ENCODE measurements around the gene ANKRD22.
"Not testable (repeated sequence)": the region's sequence is repeated elsewhere in the genome, so short reads cannot be mapped to it uniquely, and the experiment has no call there.

ANKRD22 gene

DNA sequence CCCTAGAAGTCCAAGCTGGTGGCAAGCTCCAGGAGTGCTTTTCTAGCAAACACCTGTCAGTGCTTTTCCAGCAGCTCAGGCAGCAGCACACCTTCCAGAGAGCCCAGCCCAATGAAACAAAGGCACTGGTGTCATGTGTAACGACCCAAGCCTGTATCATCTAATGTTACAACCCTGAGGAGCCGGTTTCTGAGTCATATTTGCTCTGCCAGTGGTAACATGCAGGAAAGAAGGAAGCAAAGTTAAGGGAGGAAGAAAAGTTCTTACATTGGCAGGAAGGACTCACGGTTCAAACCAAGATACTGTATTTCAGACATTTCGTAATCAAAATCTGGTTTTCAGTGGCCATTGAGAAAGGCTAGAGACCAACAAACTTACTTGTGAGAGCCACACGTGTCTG lies at the start of gene ANKRD22:
Gene ANKRD22 (minus strand): TSS at position 139 of the 400 bp plus-strand sequence. CDS start 237 bp downstream, outside the sequence.
- DNase-seq: no peak

DNA sequence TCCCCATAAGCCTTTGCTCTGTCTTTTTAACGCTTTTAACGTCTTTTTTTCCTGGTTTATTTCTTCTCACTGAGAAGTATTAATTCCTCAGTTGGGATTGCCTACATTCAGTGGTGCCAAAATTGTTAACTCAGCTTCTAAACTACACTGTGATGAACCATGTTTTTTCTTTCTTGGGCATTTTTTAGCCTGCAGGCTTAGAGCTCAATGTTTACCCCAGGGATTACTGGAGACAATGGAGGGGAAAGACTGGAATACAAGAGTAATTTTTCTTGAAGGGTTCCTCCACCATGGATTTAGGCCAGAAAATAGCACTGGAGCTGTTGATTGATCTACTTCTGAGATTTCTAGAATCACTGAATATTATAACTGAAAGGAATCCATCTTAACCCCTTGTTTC lies 48.2 kb upstream of the ANKRD22 start:
- DNase-seq: no peak

GRCh38 chr10:88898727-88899126 lies 47.1 kb upstream of the ANKRD22 start:
- no peak for DNase-seq

DNA sequence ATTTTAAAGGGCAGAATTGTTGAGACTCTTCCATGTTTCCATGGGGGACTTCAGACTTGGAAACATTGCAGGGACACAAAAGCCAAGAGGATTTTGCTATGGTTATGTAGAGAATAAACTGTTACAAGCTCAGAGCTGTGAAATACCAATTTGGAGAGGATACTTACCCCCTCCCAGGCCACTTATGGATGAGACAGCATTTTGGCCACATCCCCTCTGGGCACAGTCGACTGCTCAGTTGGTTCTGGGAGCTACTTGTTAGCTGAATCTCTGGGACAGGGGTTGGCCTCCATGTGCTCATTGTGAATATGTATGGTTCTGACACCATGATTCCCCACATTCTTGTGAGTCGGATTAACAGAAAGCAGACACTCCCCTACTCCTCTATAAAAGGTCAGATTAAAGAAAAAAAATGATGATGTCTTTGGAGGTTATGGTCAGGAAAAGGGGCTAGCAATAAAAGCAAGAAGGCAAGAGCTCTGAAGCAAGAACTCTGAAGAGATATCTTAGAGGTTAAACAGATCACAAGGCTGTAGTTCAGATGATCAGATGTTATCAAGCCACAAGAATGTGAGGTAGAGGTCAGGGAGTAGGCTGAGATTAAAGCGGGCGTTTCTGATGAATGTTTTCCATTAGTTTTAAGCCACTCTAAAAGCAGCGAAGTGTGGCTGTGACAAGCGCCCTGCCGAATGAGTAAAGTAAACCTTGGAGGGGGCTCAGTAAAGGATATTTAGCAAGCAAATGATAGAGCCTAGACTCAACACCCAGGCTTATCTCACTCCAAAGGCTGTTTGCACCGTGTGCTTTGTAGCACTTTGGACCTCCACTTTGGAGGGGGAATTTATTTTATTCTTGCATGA lies 45.6 kb upstream of the ANKRD22 start:
- peak; percentile 49 for DNase-seq

DNA sequence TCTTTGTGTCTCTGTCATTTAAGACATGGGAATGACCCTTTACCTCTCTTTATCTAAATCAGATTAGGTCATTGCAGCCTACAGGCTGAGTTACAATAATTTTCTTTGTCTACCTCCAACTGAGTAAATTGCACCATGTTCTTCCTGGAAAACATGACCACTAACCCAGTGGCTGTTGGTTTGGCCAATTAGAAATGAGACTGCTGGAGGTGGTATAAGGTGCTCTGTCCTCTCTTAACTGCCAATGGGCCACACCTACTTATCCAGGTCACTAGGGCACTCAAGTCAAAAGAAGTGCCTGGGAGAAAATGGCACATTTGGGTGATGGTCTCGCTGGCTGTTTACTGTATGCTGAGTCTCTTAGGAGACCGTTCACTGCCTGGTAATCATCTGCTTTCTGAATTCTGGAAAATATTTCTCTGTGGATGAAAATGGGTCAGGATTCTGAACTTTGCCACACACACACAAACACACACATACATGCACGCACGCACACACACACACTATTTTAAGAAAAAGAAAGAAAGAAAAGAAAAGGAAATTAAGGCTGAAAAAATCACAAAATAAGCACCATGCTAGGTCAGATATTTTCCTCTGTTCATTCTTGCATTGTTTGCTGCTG lies 44.8 kb upstream of the ANKRD22 start:
- no peak for DNase-seq

- no peak for DNase-seq
Observed at GRCh38 chr10:88895250-88895649, 43.6 kb upstream of the ANKRD22 start.

GRCh38 chr10:88893611-88894010 lies 42.0 kb upstream of the ANKRD22 start:
- DNase-seq: no peak

GRCh38 chr10:88892222-88892967 lies 40.8 kb upstream of the ANKRD22 start:
- no peak for DNase-seq

- DNase-seq: no peak
Observed at GRCh38 chr10:88890681-88891381, 39.2 kb upstream of the ANKRD22 start.

- DNase-seq: no peak
Observed at GRCh38 chr10:88889559-88890337, 38.1 kb upstream of the ANKRD22 start.

DNA sequence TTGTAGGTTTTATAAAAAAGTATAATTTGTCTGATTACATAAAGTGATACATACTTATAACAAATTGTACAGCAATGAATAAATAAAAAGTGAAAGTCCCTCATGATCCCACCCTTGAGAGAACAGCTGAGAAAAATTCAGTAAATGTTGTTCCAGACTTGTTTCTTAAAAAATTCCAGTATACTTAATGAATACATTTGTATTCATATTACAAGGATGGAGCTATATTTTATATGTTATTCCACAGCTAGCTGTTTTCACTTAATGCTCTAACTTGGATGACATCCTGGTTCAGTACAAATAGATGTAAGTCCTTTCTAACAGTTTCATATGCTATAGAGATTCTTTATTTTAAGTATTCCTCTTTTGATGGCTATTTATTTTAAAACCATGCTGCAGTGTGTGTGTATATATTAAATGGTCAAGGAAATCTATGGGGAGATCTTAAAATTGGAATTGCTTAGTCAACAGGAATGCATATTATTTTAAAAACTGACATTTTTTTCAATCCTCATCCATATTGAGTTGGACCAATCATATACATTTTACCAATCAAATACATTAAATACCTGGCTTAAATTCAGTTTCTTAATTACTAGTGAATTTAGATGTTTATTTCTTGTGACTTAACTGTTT lies 37.3 kb upstream of the ANKRD22 start:
- no peak for DNase-seq

DNA sequence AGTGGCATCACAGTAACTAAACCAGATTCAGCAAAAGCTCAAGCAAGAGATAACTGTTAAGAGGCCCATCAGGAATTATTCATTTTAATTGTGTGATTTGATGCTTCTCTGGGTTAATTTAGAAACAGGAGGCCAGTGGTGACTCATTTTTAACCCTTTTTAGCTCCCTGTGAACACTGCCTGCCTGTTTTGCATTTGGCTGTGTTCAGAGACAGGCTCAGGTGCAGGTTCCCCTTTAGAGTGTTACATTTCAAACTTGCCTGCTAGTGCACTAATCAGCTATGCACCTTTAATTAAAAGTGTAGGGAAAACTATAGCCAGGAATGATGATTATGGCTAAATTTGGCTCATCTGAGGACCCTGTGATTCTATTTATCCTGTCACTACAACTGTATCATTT lies 34.9 kb upstream of the ANKRD22 start:
- DNase-seq: peak; percentile 23

GRCh38 chr10:88883448-88883809 lies 31.8 kb upstream of the ANKRD22 start:
- no peak for DNase-seq

- DNase-seq: not testable (repeated sequence)
Observed at GRCh38 chr10:88882646-88883447, 31.2 kb upstream of the ANKRD22 start.

GRCh38 chr10:88881922-88882645 lies 30.4 kb upstream of the ANKRD22 start:
- DNase-seq: no peak

GRCh38 chr10:88881320-88881719 lies 29.7 kb upstream of the ANKRD22 start:
- DNase-seq: no peak

GRCh38 chr10:88880282-88881076 lies 28.8 kb upstream of the ANKRD22 start:
- peak; percentile 71 for DNase-seq

DNA sequence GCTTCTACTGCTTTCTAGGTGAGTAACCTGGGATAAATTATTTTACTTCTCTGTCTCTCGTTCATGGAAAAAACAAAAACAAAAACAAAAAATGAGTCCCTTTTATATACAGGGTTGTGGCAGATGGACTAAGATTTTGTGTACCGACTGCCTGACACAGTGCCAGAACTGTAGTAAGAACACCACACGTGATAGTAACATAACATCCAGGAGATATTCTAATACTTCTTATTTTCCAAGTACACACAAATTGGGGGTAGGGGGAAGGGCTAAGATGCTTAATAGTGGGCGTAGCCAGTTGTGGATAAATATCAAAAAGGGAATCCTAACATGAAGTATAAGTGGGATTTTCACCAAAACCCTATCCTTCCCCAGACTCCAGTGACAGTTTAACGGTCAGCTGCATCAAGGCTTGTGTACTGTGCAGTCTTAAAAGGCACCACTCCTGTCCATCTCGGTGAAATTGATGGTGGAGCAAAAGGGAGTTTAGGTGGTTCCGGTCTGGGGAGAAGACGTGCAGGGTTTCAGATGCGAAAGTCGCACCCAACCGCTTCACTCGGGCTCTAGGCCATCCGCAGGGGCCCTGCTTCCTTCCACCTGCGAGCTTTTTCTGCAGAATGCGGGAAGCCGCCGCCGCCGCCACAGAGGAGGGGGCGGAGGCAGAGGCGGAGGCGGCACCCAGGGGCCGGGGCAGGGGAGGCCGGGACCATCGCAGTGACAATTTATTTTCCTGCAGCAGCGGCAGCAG lies 28.1 kb upstream of the ANKRD22 start, which contains the start of gene STAMBPL1:
Gene STAMBPL1 (plus strand): TSS at position 712 of the 748 bp plus-strand sequence. CDS start 21,464 bp downstream, outside the sequence.
- peak; percentile 71 for DNase-seq
